ENCODE results near the gene PLPPR3.

DNA sequence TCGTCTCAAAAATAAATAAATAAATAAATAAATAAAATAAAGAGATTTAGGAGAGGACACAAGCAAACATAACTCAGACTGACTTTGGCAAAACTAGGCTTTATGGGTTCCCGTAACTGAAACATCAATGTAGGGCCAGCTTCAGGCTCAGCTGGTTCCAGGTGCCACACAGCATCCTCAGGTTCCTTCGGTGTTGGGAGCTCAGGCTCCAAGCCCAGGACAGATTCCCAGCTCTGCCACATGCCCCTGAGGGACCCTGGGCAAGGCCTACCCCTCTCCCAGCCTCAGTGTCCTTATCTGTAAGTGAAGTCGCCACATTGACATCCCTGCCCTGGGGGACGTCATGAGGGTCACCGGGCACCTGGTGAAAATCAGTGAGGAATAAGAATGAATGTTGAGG is 52.1 kb downstream of the PLPPR3 start:
- TF ChIP-seq, protein P1, sequence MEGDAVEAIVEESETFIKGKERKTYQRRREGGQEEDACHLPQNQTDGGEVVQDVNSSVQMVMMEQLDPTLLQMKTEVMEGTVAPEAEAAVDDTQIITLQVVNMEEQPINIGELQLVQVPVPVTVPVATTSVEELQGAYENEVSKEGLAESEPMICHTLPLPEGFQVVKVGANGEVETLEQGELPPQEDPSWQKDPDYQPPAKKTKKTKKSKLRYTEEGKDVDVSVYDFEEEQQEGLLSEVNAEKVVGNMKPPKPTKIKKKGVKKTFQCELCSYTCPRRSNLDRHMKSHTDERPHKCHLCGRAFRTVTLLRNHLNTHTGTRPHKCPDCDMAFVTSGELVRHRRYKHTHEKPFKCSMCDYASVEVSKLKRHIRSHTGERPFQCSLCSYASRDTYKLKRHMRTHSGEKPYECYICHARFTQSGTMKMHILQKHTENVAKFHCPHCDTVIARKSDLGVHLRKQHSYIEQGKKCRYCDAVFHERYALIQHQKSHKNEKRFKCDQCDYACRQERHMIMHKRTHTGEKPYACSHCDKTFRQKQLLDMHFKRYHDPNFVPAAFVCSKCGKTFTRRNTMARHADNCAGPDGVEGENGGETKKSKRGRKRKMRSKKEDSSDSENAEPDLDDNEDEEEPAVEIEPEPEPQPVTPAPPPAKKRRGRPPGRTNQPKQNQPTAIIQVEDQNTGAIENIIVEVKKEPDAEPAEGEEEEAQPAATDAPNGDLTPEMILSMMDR (IDR thresholded peaks at IDR 0.05) = no peak
- no peak for TF ChIP-seq POLR2A (IDR thresholded peaks at IDR 0.05)

Measured in esophagus squamous epithelium (tissue), 4 donors.